IMR-90 (cell line): ENCODE measurements around the gene RUNX2. TPM values are rescaled to one million over a fixed set of nuclear protein-coding genes. Genes with fewer than 3 reads are reported as not detected.

ENCODE experiments used
- ATAC-seq: fragments of 200-7000 bp; cut with Tn5 transposase; 2 replicates; pipeline ENCODE4 v1.9.1; 2020; ENCODE audit warnings: low read depth, mild to moderate bottlenecking, moderate library complexity
- BruUV-seq: library from RNA; stranded (reverse); fragments of 400-500 nt; replicated peaks from 2 replicates; lab custom pipeline; 2021; lab: Mats Ljungman, UMichigan
- CTCF ChIA-PET: fragments of 300-600 bp; formaldehyde crosslinking; extraction: SDS; loops from one replicate; lab custom pipeline; 2021; ENCODE audit warnings: antibody characterized with exemption; lab: Yijun Ruan, JAX
- POLR2A ChIA-PET: fragments of 300-600 bp; sonication (Branson Sonifier 250); formaldehyde crosslinking; loops from one replicate; lab custom pipeline; 2022; ENCODE audit warnings: antibody characterized with exemption; ENCODE audit not compliant: unreplicated experiment; lab: Charles Lee
- DNase-seq: peaks from one replicate; pipeline ENCODE4 v3.0.0; 2013
- H2AFZ ChIP-seq: replicated peaks from 2 replicates; pipeline ENCODE3; 2013; ENCODE audit warnings: low read length, mild to moderate bottlenecking; ENCODE audit not compliant: poor library complexity
- H2AK5ac ChIP-seq: 2 replicates; pipeline ENCODE4 v1.6.1; 2013; ENCODE audit warnings: low read depth, low read length, inconsistent platforms
- H2AK9ac ChIP-seq: replicated peaks from 2 replicates; pipeline ENCODE3; 2013; ENCODE audit warnings: mild to moderate bottlenecking, low read depth, low read length, moderate library complexity; ENCODE audit not compliant: poor library complexity
- H2BK120ac ChIP-seq: 2 replicates; pipeline ENCODE4 v1.6.1; 2013; ENCODE audit warnings: low read depth, low read length, inconsistent platforms
- H2BK15ac ChIP-seq: 3 replicates; pipeline ENCODE4 v1.6.1; 2013; ENCODE audit warnings: low read depth, low read length, inconsistent platforms
- H2BK20ac ChIP-seq: 2 replicates; pipeline ENCODE4 v1.6.1; 2013; ENCODE audit warnings: low read depth, mild to moderate bottlenecking, inconsistent platforms, low read length, moderate library complexity
- H2BK5ac ChIP-seq: 2 replicates; pipeline ENCODE4 v1.6.1; 2013; ENCODE audit warnings: mild to moderate bottlenecking, low read depth, low read length, inconsistent platforms; ENCODE audit not compliant: poor library complexity, severe bottlenecking
- H3K14ac ChIP-seq: replicated peaks from 2 replicates; pipeline ENCODE4 v1.6.1; 2013; ENCODE audit warnings: low read depth, low read length, inconsistent platforms
- H3K18ac ChIP-seq: 2 replicates; pipeline ENCODE4 v1.6.1; 2013; ENCODE audit warnings: low read depth, low read length, control low read depth
- H3K23ac ChIP-seq: 2 replicates; pipeline ENCODE4 v1.6.1; 2013; ENCODE audit warnings: low read depth, low read length, inconsistent platforms
- H3K27ac ChIP-seq: 2 replicates; pipeline ENCODE4 v1.5.1; 2013; ENCODE audit warnings: mild to moderate bottlenecking, control low read depth, low read length; ENCODE audit not compliant: insufficient read depth
- H3K27me3 ChIP-seq: 2 replicates; pipeline ENCODE4 v1.6.1; 2013; ENCODE audit warnings: low read length; ENCODE audit not compliant: control insufficient read depth, insufficient read depth
- H3K36me3 ChIP-seq: 2 replicates; pipeline ENCODE4 v1.6.1; 2013; ENCODE audit warnings: low read length, mixed read lengths; ENCODE audit not compliant: control insufficient read depth, insufficient read depth
- H3K4ac ChIP-seq: 2 replicates; pipeline ENCODE4 v1.6.1; 2013; ENCODE audit warnings: low read depth, low read length, inconsistent platforms
- H3K4me1 ChIP-seq: 2 replicates; pipeline ENCODE4 v1.6.1; 2013; ENCODE audit warnings: low read length, mixed read lengths; ENCODE audit not compliant: control insufficient read depth, insufficient read depth
- H3K4me2 ChIP-seq: 2 replicates; pipeline ENCODE4 v1.6.1; 2013; ENCODE audit warnings: low read depth, mild to moderate bottlenecking, control low read depth, low read length, moderate library complexity
- H3K4me3 ChIP-seq: 2 replicates; pipeline ENCODE4 v1.5.1; 2013; ENCODE audit warnings: low read depth, mild to moderate bottlenecking, control low read depth, low read length, moderate library complexity; ENCODE audit not compliant: insufficient read depth
- H3K56ac ChIP-seq: 2 replicates; pipeline ENCODE4 v1.6.1; 2013; ENCODE audit warnings: low read length, inconsistent platforms; ENCODE audit not compliant: insufficient read depth; ENCODE audit errors: extremely low read depth
- H3K79me1 ChIP-seq, 2 experiments: 2 replicates each; pipeline ENCODE4 v1.6.1; 2013; ENCODE audit warnings: low read length in 2 of 2, inconsistent platforms in 1 of 2, low read depth in 1 of 2
- H3K9ac ChIP-seq: 2 replicates; pipeline ENCODE4 v1.6.1; 2013; ENCODE audit warnings: low read depth, low read length, control low read depth
- H3K9me1 ChIP-seq: 2 replicates; pipeline ENCODE4 v1.6.1; 2013; ENCODE audit warnings: low read length, inconsistent platforms; ENCODE audit not compliant: insufficient read depth
- H3K9me3 ChIP-seq: 2 replicates; pipeline ENCODE4 v1.6.1; 2013; ENCODE audit warnings: low read length; ENCODE audit not compliant: control insufficient read depth, insufficient read depth
- H4K20me1 ChIP-seq: 2 replicates; pipeline ENCODE4 v1.6.1; 2013; ENCODE audit warnings: low read length, inconsistent platforms; ENCODE audit not compliant: insufficient read depth
- H4K5ac ChIP-seq: 2 replicates; pipeline ENCODE4 v1.6.1; 2013; ENCODE audit warnings: mild to moderate bottlenecking, low read depth, low read length, control low read depth
- H4K8ac ChIP-seq, 2 experiments: 2 replicates each; pipeline ENCODE4 v1.6.1; 2013; ENCODE audit warnings: low read depth in 2 of 2, low read length in 2 of 2, control low read depth in 1 of 2, inconsistent platforms in 1 of 2
- H4K91ac ChIP-seq: 2 replicates; pipeline ENCODE4 v1.6.1; 2013; ENCODE audit warnings: low read depth, low read length, inconsistent platforms; ENCODE audit not compliant: insufficient read depth
- RFX5 ChIP-seq: IDR thresholded peaks from 2 replicates; pipeline ENCODE4 v1.8.0; 2012; ENCODE audit warnings: low read depth, mild to moderate bottlenecking, low read length, moderate library complexity
- WGBS, 2 experiments: methylation state at CpG; one replicate each; pipeline versions ENCODE4 v1.1.5 to v1.1.7; 2013; ENCODE audit warnings: missing lambda C conversion rate in 2 of 2; ENCODE audit not compliant: insufficient read length in 1 of 2; ENCODE audit errors: extremely low coverage in 2 of 2; 5-methylcytosine and 5-hydroxymethylcytosine counted together
- dilution Hi-C: fragments of 300-500 bp; cut with HindIII; formaldehyde crosslinking; loops from one replicate; pipeline ENCODE4 v1.14.3; 2018; ENCODE audit warnings: low sequenced_read_pairs; ENCODE audit not compliant: unreplicated experiment
- in situ Hi-C: fragments of 300-500 bp; cut with MboI; formaldehyde crosslinking; loops from 3 replicates; pipeline ENCODE4 v1.14.3; 2019; ENCODE audit warnings: low sequenced_read_pairs, inconsistent platforms, mixed read lengths
- intact Hi-C: fragments of 100-400 bp; cut with micrococcal nuclease; formaldehyde crosslinking; loops from 2 replicates; pipeline ENCODE4 v1.10.0; 2022
- polyA plus RNA-seq, 3 experiments: library from polyadenylated mRNA; depleted of rRNA; stranded (reverse); fragments of >200 nt; gene quantifications; 2 replicates each; pipeline ENCODE4 v1.2.3, GENCODE V29; 2012; ENCODE audit warnings: low replicate concordance in 1 of 3
- total RNA-seq: library from RNA; depleted of rRNA; stranded (reverse); fragments of >200 nt; gene quantifications from 2 replicates; pipeline ENCODE4 v1.2.3, GENCODE V29; 2012

Gene RUNX2
- total and polyA plus RNA-seq, 2 of the 4 experiments (the other 2 are of a cell fraction), result 2.3 to 4.7 TPM

DNA sequence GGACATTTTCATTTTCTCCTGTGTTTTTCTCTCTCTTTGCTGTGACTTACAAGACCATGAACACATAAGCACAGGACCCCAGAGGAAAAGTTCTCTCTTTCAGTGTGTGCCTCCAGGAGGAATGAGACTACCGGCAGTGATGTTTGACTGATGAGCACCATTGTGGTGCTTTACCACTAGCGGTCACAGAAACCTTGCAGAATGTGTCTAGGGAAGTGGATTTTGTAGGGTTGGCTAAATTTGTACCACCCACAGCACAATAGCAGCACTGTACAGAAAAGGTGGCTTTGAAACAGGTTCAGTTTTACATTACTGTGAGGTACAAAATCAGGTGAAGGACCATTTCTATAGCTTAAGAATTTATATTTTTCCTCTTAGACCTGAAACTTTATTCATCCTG, 351.5 kb downstream of the RUNX2 start:
- CTCF ChIA-PET, result no interaction called here
- Histone ChIP-seq H3K56ac (no peak overlapping the region), H3K4me1 (peaks cover 11% of the 10 kb centered on the region), H3K9me3 (peaks cover 7% of the 10 kb centered on the region), H3K14ac (no peak overlapping the region), H2BK120ac (no peak overlapping the region), H2BK15ac (no peak overlapping the region), H2AFZ (peak overlapping the region; percentile 17), H4K91ac (no peak overlapping the region), H4K8ac (no peak overlapping the region), H3K18ac (no peak overlapping the region), H3K9me1 (peaks cover 12% of the 10 kb centered on the region; the same call in 1 of the 2 replicates), H2AK5ac (no peak overlapping the region), H3K23ac (no peak overlapping the region), H3K4ac (no peak overlapping the region), H3K36me3 (no peaks in the 10 kb centered on the region), H3K79me1 (no peaks in the 10 kb centered on the region), H3K9ac (no peak overlapping the region), H2BK20ac (no peak overlapping the region), H3K4me3 (no peak overlapping the region), H3K27me3 (no peaks in the 10 kb centered on the region), H2BK5ac (no peak overlapping the region), H3K27ac (no peak overlapping the region), H2AK9ac (no peak overlapping the region), H4K5ac (no peak overlapping the region), H4K20me1 (no peaks in the 10 kb centered on the region), H3K4me2 (no peak overlapping the region)
- DNase-seq, result no peak
- no CpG with 5 or more reads among the region's 2 CpGs for WGBS, 2 experiments
- no peak for TF ChIP-seq RFX5
- in situ Hi-C loops (no loop called here), dilution Hi-C loops (no loop called here), intact Hi-C loops (no loop called here)
- POLR2A ChIA-PET, result no interaction called here
- BruUV-seq, result no TSS peak
- no peak for ATAC-seq
